Measurements from ENCODE around the gene PSMB1. TPM values are rescaled to one million over a fixed set of nuclear protein-coding genes. Genes with fewer than 3 reads are reported as not detected.
"Not testable (repeated sequence)": the region's sequence is repeated elsewhere in the genome, so short reads cannot be mapped to it uniquely, and the experiment has no call there.

The PSMB1 gene
- total RNA-seq, 4 donors from 2014 or later, result 187 to 269 (median 218) TPM

GRCh38 chr6:170510631-170511030, 42.5 kb downstream of the PSMB1 start:
- TF ChIP-seq, protein P1, sequence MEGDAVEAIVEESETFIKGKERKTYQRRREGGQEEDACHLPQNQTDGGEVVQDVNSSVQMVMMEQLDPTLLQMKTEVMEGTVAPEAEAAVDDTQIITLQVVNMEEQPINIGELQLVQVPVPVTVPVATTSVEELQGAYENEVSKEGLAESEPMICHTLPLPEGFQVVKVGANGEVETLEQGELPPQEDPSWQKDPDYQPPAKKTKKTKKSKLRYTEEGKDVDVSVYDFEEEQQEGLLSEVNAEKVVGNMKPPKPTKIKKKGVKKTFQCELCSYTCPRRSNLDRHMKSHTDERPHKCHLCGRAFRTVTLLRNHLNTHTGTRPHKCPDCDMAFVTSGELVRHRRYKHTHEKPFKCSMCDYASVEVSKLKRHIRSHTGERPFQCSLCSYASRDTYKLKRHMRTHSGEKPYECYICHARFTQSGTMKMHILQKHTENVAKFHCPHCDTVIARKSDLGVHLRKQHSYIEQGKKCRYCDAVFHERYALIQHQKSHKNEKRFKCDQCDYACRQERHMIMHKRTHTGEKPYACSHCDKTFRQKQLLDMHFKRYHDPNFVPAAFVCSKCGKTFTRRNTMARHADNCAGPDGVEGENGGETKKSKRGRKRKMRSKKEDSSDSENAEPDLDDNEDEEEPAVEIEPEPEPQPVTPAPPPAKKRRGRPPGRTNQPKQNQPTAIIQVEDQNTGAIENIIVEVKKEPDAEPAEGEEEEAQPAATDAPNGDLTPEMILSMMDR (IDR thresholded peaks at IDR 0.05), result no peak
- no peak for ATAC-seq (ENCODE audit: low FRiP score)
- no peak for DNase-seq (ENCODE audit: low spot score)

DNA sequence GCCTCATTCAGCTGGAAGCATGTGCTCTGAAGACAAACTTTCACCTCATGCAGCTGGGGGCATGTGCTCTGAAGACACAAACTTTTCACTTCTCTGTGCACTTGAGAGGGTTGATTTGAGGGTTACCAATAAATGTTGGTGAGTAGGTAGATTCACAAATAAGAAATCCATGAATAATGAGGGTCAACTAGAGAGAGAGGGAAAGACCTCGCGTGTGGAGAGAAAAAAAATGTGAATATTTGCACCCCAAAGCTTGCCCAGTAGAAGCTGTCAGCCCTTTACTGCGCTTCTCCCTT, 43.4 kb downstream of the PSMB1 start:
- ATAC-seq (ENCODE audit: low FRiP score), result no peak
- no peak for DNase-seq (ENCODE audit: low spot score)
- TF ChIP-seq, protein P1 (IDR thresholded peaks at IDR 0.05), result no peak

DNA sequence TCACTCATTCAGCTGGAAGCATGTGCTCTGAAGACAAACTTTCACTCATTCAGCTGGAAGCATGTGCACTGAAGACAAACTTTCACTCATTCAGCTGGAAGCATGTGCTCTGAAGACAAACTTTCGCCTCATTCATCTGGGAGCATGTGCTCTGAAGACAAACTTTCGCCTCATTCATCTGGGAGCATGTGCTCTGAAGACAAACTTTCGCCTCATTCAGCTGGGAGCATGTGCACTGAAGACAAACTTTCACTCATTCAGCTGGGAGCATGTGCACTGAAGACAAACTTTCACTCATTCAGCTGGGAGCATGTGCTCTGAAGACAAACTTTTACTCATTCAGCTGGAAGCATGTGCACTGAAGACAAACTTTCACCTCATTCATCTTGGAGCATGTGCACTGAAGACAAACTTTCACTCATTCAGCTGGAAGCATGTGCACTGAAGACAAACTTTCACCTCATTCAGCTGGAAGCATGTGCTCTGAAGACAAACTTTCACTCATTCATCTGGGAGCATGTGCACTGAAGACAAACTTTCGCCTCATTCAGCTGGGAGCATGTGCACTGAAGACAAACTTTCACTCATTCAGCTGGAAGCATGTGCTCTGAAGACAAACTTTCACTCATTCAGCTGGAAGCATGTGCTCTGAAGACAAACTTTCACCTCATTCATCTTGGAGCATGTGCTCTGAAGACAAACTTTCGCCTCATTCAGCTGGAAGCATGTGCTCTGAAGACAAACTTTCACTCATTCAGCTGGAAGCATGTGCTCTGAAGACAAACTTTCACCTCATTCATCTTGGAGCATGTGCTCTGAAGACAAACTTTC, 44.0 kb downstream of the PSMB1 start:
- not testable (repeated sequence) for ATAC-seq (ENCODE audit: low FRiP score); DNase-seq (ENCODE audit: low spot score)

GRCh38 chr6:170508275-170508674, 44.8 kb downstream of the PSMB1 start:
- DNase-seq (ENCODE audit: low spot score); ATAC-seq (ENCODE audit: low FRiP score): not testable (repeated sequence)

DNA sequence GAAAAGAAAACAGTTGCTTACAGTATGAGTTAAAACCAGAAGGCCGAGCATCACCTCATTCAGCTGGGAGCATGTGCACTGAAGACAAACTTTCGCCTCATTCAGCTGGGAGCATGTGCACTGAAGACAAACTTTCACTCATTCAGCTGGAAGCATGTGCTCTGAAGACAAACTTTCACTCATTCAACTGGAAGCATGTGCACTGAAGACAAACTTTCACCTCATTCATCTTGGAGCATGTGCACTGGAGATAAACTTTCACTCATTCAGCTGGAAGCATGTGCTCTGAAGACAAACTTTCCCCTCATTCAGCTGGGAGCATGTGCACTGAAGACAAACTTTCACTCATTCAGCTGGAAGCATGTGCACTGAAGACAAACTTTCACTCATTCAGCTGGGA, 45.4 kb downstream of the PSMB1 start:
- ATAC-seq (ENCODE audit: low FRiP score); DNase-seq (ENCODE audit: low spot score): not testable (repeated sequence)

DNA sequence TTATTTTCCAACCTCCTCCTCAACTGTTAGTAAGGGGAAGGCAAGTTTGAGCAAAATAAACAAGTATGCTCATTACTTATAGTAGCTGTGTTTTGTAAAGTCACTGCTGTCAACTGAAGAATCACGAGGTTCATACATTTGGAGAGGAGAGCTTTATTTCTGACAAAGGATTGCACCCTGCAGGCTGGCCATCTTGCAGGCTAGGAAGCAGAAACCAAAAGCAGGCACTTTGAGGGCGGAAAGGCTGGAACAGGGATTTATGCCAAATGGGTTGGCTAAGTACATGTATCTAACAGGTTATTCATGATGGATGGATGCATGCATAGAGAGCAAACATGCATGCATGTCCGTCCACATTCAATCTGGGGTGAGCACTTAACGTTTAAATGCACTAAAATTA, 46.7 kb downstream of the PSMB1 start:
- DNase-seq (ENCODE audit: low spot score) (no peak), ATAC-seq (ENCODE audit: low FRiP score) (no peak)
- TF ChIP-seq, protein P1 (IDR thresholded peaks at IDR 0.05), result no peak

- ATAC-seq (ENCODE audit: low FRiP score) (no peak), DNase-seq (ENCODE audit: low spot score) (no peak)
- TF ChIP-seq, protein P1 (IDR thresholded peaks at IDR 0.05), result no peak
Measured at GRCh38 chr6:170505306-170505705, 47.8 kb downstream of the PSMB1 start.

- DNase-seq (ENCODE audit: low spot score) (no peak), ATAC-seq (ENCODE audit: low FRiP score) (no peak)
- TF ChIP-seq, protein P1 (IDR thresholded peaks at IDR 0.05), result no peak
Measured at GRCh38 chr6:170504479-170504878, 48.6 kb downstream of the PSMB1 start.

DNA sequence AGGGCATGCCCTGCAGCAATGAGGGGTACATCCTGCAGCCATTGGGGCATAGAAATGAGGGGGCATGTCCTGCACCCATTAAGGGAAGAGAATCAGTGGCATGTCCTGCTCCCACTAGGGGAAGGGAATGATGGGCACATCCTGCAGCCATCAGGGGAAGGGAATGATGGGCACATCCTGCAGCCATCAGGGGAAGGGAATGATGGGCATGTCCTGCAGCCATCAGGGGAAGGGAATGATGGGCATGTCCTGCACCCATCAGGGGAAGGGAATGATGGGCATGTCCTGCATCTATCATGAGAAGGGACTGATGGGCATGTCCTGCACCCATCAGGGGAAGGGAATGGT, 49.7 kb downstream of the PSMB1 start:
- no peak for ATAC-seq (ENCODE audit: low FRiP score)
- no peak for DNase-seq (ENCODE audit: low spot score)
- TF ChIP-seq, protein P1 (IDR thresholded peaks at IDR 0.05), result no peak

GRCh38 chr6:170502733-170503413, 50.2 kb downstream of the PSMB1 start:
- ATAC-seq (ENCODE audit: low FRiP score); DNase-seq (ENCODE audit: low spot score): not testable (repeated sequence)

GRCh38 chr6:170502268-170502667, 50.8 kb downstream of the PSMB1 start:
- not testable (repeated sequence) for DNase-seq (ENCODE audit: low spot score); ATAC-seq (ENCODE audit: low FRiP score)

All from omental fat pad (tissue), 4 donors.